GM23338 (cell line): ENCODE results near the gene HTR1D. TPM values are rescaled to one million over a fixed set of nuclear protein-coding genes. Genes with fewer than 3 reads are reported as not detected.
A peak's percentile ranks its signal among the peaks of the same experiment; 100 is the strongest.

ENCODE experiments used
- ATAC-seq: fragments of 200-7000 bp; cut with Tn5 transposase; 3 replicates; pipeline ENCODE4 v1.9.1; 2020
- DNase-seq: peaks from one replicate; pipeline ENCODE4 v3.0.0-alpha.2; 2015; ENCODE audit warnings: low spot score
- H2AFZ ChIP-seq: fragments of 200-600 bp; sonication (generic); 2 replicates; pipeline ENCODE4 v1.8.0; 2016; ENCODE audit warnings: antibody characterized with exemption, mild to moderate bottlenecking, moderate library complexity
- H3F3A ChIP-seq: fragments of 200-600 bp; sonication (generic); replicated peaks from 2 replicates; pipeline ENCODE4 v1.8.0; 2017; ENCODE audit warnings: antibody characterized with exemption, mixed run types, low read depth
- H3K27ac ChIP-seq: fragments of 200-600 bp; sonication (generic); 2 replicates; pipeline ENCODE4 v1.6.1; 2016; ENCODE audit warnings: low read depth
- H3K27me3 ChIP-seq: fragments of 200-600 bp; sonication (generic); 2 replicates; pipeline ENCODE4 v1.8.0; 2016; ENCODE audit warnings: mild to moderate bottlenecking, mixed run types, moderate library complexity; ENCODE audit not compliant: insufficient read depth
- H3K36me3 ChIP-seq: fragments of 200-600 bp; sonication (generic); 2 replicates; pipeline ENCODE4 v1.8.0; 2016; ENCODE audit warnings: mild to moderate bottlenecking; ENCODE audit not compliant: insufficient read depth
- H3K4me1 ChIP-seq: fragments of 200-600 bp; sonication (generic); 2 replicates; pipeline ENCODE4 v1.8.0; 2016; ENCODE audit warnings: mild to moderate bottlenecking, moderate library complexity; ENCODE audit not compliant: insufficient read depth
- H3K4me2 ChIP-seq: fragments of 200-600 bp; sonication (generic); 2 replicates; pipeline ENCODE4 v1.7.1; 2017; ENCODE audit warnings: mixed run types
- H3K4me3 ChIP-seq: fragments of 200-600 bp; sonication (generic); 2 replicates; pipeline ENCODE4 v1.6.1; 2016; ENCODE audit warnings: mixed run types
- H3K79me2 ChIP-seq: fragments of 200-600 bp; sonication (generic); replicated peaks from 2 replicates; pipeline ENCODE4 v1.8.0; 2017; ENCODE audit warnings: mild to moderate bottlenecking; ENCODE audit not compliant: insufficient read depth
- H3K9me2 ChIP-seq: fragments of 200-600 bp; sonication (generic); 2 replicates; pipeline ENCODE4 v1.8.0; 2017; ENCODE audit not compliant: insufficient read depth
- H4K20me1 ChIP-seq: fragments of 200-600 bp; sonication (generic); replicated peaks from 2 replicates; pipeline ENCODE4 v1.8.0; 2017; ENCODE audit warnings: mild to moderate bottlenecking; ENCODE audit not compliant: insufficient read depth
- H3K27ac Mint-ChIP-seq: 2 replicates; pipeline ENCODE4 v1.8.0; 2020; ENCODE audit warnings: inconsistent platforms, mild to moderate bottlenecking, moderate library complexity, mixed read lengths
- H3K27me3 Mint-ChIP-seq: 3 replicates; pipeline ENCODE4 v1.8.0; 2022; ENCODE audit warnings: low read depth, mild to moderate bottlenecking, moderate library complexity, mixed read lengths, inconsistent platforms; ENCODE audit not compliant: insufficient read depth, poor library complexity
- H3K36me3 Mint-ChIP-seq: 3 replicates; pipeline ENCODE4 v1.8.0; 2021; ENCODE audit warnings: low read depth, mild to moderate bottlenecking, inconsistent platforms, moderate library complexity, mixed read lengths
- H3K4me1 Mint-ChIP-seq: 3 replicates; pipeline ENCODE4 v1.8.0; 2020; ENCODE audit warnings: mild to moderate bottlenecking, inconsistent platforms, mixed read lengths
- H3K4me3 Mint-ChIP-seq: 3 replicates; pipeline ENCODE4 v1.8.0; 2021; ENCODE audit warnings: moderate library complexity, mild to moderate bottlenecking, inconsistent platforms, mixed read lengths
- H3K9me3 Mint-ChIP-seq: 3 replicates; pipeline ENCODE4 v1.8.0; 2020; ENCODE audit warnings: moderate library complexity, mild to moderate bottlenecking, inconsistent platforms, mixed read lengths
- CREB1 ChIP-seq: fragments of 250-450 bp; sonication (Bioruptor Pico); IDR thresholded peaks from 2 replicates; pipeline ENCODE4 v1.5.0; 2020; ENCODE audit warnings: low read depth, mild to moderate bottlenecking, moderate library complexity
- EZH2 ChIP-seq: fragments of 200-600 bp; sonication (generic); IDR thresholded peaks from one replicate; pipeline ENCODE4 v1.8.0; 2017; ENCODE audit warnings: antibody characterized with exemption, mild to moderate bottlenecking, low read depth; ENCODE audit not compliant: unreplicated experiment
- JUNB ChIP-seq: IDR thresholded peaks from one replicate; pipeline ENCODE4 v1.6.1; 2016; ENCODE audit warnings: antibody characterized with exemption; ENCODE audit not compliant: unreplicated experiment
- NANOG ChIP-seq: IDR thresholded peaks from 2 replicates; pipeline ENCODE4 v1.6.1; 2016; ENCODE audit warnings: antibody characterized with exemption, borderline replicate concordance
- ZNF114 ChIP-seq: fragments of 250-450 bp; sonication (Bioruptor Pico); IDR thresholded peaks from 2 replicates; pipeline ENCODE4 v1.5.0; 2020; ENCODE audit warnings: mild to moderate bottlenecking, moderate library complexity
- polyA plus RNA-seq: library from polyadenylated mRNA; unstranded; fragments of >200 nt; fragmentation: Nextera tagmentation; extraction: Ambion mirVana; gene quantifications from 2 replicates; pipeline ENCODE4 v1.2.1, GENCODE V29; 2016
- total RNA-seq: library from RNA; depleted of rRNA; stranded (reverse); fragments of >200 nt; shearing (Covaris generic); gene quantifications from 2 replicates; pipeline ENCODE4 v1.2.3, GENCODE V29; 2014
- TF ChIP-seq, protein P1 (sequence below): fragments of 250-450 bp; sonication (Bioruptor Pico); IDR thresholded peaks from 2 replicates; pipeline ENCODE4 v1.5.0; 2020; ENCODE audit warnings: mild to moderate bottlenecking, moderate library complexity

Gene HTR1D
- total and polyA plus RNA-seq, 2 experiments from 2014 or later = 2.4 to 4.1 TPM

GRCh38 chr1:23251812-23252211 lies 34.5 kb upstream of the HTR1D start:
- H3K4me1 Mint-ChIP-seq = peaks cover 5% of the 10 kb centered on the region; the same call in 2 of the 3 replicates
- no peak for ATAC-seq
- no peak for DNase-seq
- H3K9me3 Mint-ChIP-seq = peaks cover 8% of the 10 kb centered on the region
- Histone ChIP-seq H3K27me3 (no peaks in the 10 kb centered on the region), H3K79me2 (no peaks in the 10 kb centered on the region), H3K36me3 (no peaks in the 10 kb centered on the region), H3F3A (no peaks in the 10 kb centered on the region), H2AFZ (peak overlapping the region; percentile 59; the same call in 1 of the 2 replicates), H3K27ac (no peak overlapping the region), H3K9me2 (no peaks in the 10 kb centered on the region), H4K20me1 (no peaks in the 10 kb centered on the region), H3K4me1 (no peaks in the 10 kb centered on the region; the same call in 1 of the 2 replicates), H3K4me2 (no peak overlapping the region), H3K4me3 (no peak overlapping the region)
- no peak overlapping the region for H3K4me3 Mint-ChIP-seq
- H3K27ac Mint-ChIP-seq = no peak overlapping the region
- H3K27me3 Mint-ChIP-seq = peaks cover 6% of the 10 kb centered on the region
- TF ChIP-seq, protein P1, sequence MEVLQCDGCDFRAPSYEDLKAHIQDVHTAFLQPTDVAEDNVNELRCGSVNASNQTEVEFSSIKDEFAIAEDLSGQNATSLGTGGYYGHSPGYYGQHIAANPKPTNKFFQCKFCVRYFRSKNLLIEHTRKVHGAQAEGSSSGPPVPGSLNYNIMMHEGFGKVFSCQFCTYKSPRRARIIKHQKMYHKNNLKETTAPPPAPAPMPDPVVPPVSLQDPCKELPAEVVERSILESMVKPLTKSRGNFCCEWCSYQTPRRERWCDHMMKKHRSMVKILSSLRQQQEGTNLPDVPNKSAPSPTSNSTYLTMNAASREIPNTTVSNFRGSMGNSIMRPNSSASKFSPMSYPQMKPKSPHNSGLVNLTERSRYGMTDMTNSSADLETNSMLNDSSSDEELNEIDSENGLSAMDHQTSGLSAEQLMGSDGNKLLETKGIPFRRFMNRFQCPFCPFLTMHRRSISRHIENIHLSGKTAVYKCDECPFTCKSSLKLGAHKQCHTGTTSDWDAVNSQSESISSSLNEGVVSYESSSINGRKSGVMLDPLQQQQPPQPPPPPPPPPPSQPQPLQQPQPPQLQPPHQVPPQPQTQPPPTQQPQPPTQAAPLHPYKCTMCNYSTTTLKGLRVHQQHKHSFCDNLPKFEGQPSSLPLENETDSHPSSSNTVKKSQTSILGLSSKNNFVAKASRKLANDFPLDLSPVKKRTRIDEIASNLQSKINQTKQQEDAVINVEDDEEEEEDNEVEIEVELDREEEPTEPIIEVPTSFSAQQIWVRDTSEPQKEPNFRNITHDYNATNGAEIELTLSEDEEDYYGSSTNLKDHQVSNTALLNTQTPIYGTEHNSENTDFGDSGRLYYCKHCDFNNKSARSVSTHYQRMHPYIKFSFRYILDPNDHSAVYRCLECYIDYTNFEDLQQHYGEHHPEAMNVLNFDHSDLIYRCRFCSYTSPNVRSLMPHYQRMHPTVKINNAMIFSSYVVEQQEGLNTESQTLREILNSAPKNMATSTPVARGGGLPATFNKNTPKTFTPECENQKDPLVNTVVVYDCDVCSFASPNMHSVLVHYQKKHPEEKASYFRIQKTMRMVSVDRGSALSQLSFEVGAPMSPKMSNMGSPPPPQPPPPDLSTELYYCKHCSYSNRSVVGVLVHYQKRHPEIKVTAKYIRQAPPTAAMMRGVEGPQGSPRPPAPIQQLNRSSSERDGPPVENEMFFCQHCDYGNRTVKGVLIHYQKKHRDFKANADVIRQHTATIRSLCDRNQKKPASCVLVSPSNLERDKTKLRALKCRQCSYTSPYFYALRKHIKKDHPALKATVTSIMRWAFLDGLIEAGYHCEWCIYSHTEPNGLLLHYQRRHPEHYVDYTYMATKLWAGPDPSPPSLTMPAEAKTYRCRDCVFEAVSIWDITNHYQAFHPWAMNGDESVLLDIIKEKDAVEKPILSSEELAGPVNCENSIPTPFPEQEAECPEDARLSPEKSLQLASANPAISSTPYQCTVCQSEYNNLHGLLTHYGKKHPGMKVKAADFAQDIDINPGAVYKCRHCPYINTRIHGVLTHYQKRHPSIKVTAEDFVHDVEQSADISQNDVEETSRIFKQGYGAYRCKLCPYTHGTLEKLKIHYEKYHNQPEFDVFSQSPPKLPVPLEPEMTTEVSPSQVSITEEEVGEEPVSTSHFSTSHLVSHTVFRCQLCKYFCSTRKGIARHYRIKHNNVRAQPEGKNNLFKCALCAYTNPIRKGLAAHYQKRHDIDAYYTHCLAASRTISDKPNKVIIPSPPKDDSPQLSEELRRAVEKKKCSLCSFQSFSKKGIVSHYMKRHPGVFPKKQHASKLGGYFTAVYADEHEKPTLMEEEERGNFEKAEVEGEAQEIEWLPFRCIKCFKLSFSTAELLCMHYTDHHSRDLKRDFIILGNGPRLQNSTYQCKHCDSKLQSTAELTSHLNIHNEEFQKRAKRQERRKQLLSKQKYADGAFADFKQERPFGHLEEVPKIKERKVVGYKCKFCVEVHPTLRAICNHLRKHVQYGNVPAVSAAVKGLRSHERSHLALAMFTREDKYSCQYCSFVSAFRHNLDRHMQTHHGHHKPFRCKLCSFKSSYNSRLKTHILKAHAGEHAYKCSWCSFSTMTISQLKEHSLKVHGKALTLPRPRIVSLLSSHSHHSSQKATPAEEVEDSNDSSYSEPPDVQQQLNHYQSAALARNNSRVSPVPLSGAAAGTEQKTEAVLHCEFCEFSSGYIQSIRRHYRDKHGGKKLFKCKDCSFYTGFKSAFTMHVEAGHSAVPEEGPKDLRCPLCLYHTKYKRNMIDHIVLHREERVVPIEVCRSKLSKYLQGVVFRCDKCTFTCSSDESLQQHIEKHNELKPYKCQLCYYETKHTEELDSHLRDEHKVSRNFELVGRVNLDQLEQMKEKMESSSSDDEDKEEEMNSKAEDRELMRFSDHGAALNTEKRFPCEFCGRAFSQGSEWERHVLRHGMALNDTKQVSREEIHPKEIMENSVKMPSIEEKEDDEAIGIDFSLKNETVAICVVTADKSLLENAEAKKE (CRISPR knock-in tag) = no peak
- TF ChIP-seq ZNF114 (CRISPR knock-in tag) = no peak
- TF ChIP-seq NANOG = no peak
- peaks cover 5% of the 10 kb centered on the region; the same call in 1 of the 3 replicates for H3K36me3 Mint-ChIP-seq

GRCh38 chr1:23249787-23250454 lies 32.6 kb upstream of the HTR1D start:
- H3K4me1 Mint-ChIP-seq = peaks cover 7% of the 10 kb centered on the region
- H2AFZ ChIP-seq = no peak overlapping the region
- H3K4me1 ChIP-seq = no peaks in the 10 kb centered on the region; the same call in 1 of the 2 replicates
- no peak overlapping the region for H3K4me3 Mint-ChIP-seq
- H3K4me3 ChIP-seq = no peak overlapping the region
- no peaks in the 10 kb centered on the region; the same call in 2 of the 3 replicates for H3K9me3 Mint-ChIP-seq
- no peaks in the 10 kb centered on the region for H3K36me3 Mint-ChIP-seq
- H3K9me2 ChIP-seq = no peaks in the 10 kb centered on the region
- DNase-seq (no peak), ATAC-seq (no peak)
- peaks cover 2% of the 10 kb centered on the region for H3K27me3 Mint-ChIP-seq
- no peaks in the 10 kb centered on the region for H3K79me2 ChIP-seq
- no peaks in the 10 kb centered on the region for H3K36me3 ChIP-seq
- no peak overlapping the region for H3K27ac Mint-ChIP-seq
- H3K27me3 ChIP-seq = no peaks in the 10 kb centered on the region
- no peak overlapping the region for H3K27ac ChIP-seq
- no peaks in the 10 kb centered on the region for H3F3A ChIP-seq
- H4K20me1 ChIP-seq = no peaks in the 10 kb centered on the region
- no peak overlapping the region for H3K4me2 ChIP-seq
- TF ChIP-seq EZH2 (no peak), CREB1 (no peak), JUNB (no peak)
